GM19240 (cell line): Measurements from ENCODE around the gene RAMP3.

Experiments
- DNase-seq: peaks from one replicate; pipeline ENCODE4 v3.0.0; 2011; ENCODE audit warnings: low spot score; ENCODE audit not compliant: insufficient read length

RAMP3 gene

GRCh38 chr7:45178241-45179225 is 20.9 kb downstream of the RAMP3 start:
- DNase-seq = no peak

- no peak for DNase-seq
These were observed 22.1 kb downstream of the RAMP3 start for GRCh38 chr7:45179666-45180065.

- no peak for DNase-seq
These were observed 22.7 kb downstream of the RAMP3 start for GRCh38 chr7:45180084-45180986.

GRCh38 chr7:45181286-45181960 is 23.8 kb downstream of the RAMP3 start:
- DNase-seq = no peak

GRCh38 chr7:45181991-45182855 is 24.6 kb downstream of the RAMP3 start:
- DNase-seq = no peak

- DNase-seq = no peak
These were observed 25.5 kb downstream of the RAMP3 start for GRCh38 chr7:45182856-45183710.

GRCh38 chr7:45183711-45184210 is 26.2 kb downstream of the RAMP3 start:
- DNase-seq = no peak

- DNase-seq = no peak
These were observed 26.9 kb downstream of the RAMP3 start for GRCh38 chr7:45184326-45185027.

GRCh38 chr7:45185028-45185863 is 27.7 kb downstream of the RAMP3 start:
- no peak for DNase-seq

GRCh38 chr7:45185864-45186250 is 28.3 kb downstream of the RAMP3 start:
- DNase-seq = no peak

GRCh38 chr7:45186261-45186813 is 28.7 kb downstream of the RAMP3 start:
- no peak for DNase-seq

- no peak for DNase-seq
These were observed 29.7 kb downstream of the RAMP3 start for GRCh38 chr7:45187089-45187945.

- no peak for DNase-seq
These were observed 30.4 kb downstream of the RAMP3 start for GRCh38 chr7:45187946-45188411.

GRCh38 chr7:45188736-45189135 is 31.1 kb downstream of the RAMP3 start:
- DNase-seq = no peak

GRCh38 chr7:45189151-45189970 is 31.8 kb downstream of the RAMP3 start:
- no peak for DNase-seq
